Superior temporal gyrus (tissue), 1 donor: ENCODE data around the gene SLC2A2.
"Not testable (repeated sequence)": the region's sequence is repeated elsewhere in the genome, so short reads cannot be mapped to it uniquely, and the experiment has no call there.

Experiments used
- DNase-seq: peaks from one replicate; pipeline ENCODE4 v3.0.0-alpha.2; 2016; ENCODE audit errors: extremely low spot score

The SLC2A2 gene

GRCh38 chr3:170988378-170988777, 38.1 kb downstream of the SLC2A2 start:
- no peak for DNase-seq

GRCh38 chr3:170985304-170985703, 41.2 kb downstream of the SLC2A2 start:
- DNase-seq, result no peak

- no peak for DNase-seq
Measured at GRCh38 chr3:170982733-170983132, 43.8 kb downstream of the SLC2A2 start.

- DNase-seq, result no peak
Measured at GRCh38 chr3:170980399-170980798, 46.1 kb downstream of the SLC2A2 start.

GRCh38 chr3:170977949-170978745, 48.4 kb downstream of the SLC2A2 start:
- no peak for DNase-seq

- no peak for DNase-seq
Measured at GRCh38 chr3:170976190-170976519, 50.4 kb downstream of the SLC2A2 start.

GRCh38 chr3:170975283-170976189, 51.0 kb downstream of the SLC2A2 start:
- no peak for DNase-seq

GRCh38 chr3:170974872-170975271, 51.6 kb downstream of the SLC2A2 start:
- DNase-seq, result no peak

- not testable (repeated sequence) for DNase-seq
Measured at GRCh38 chr3:170972917-170973316, 53.6 kb downstream of the SLC2A2 start.

- no peak for DNase-seq
Measured at GRCh38 chr3:170967126-170967525, 59.4 kb downstream of the SLC2A2 start.

GRCh38 chr3:170966495-170966894, 60.0 kb downstream of the SLC2A2 start:
- DNase-seq, result no peak

- DNase-seq, result no peak
Measured at GRCh38 chr3:170962411-170962810, 64.1 kb downstream of the SLC2A2 start.

GRCh38 chr3:170961616-170962400, 64.7 kb downstream of the SLC2A2 start:
- DNase-seq, result peak; percentile 92

GRCh38 chr3:170959457-170959856, 67.1 kb downstream of the SLC2A2 start:
- no peak for DNase-seq

GRCh38 chr3:170956647-170957046, 69.9 kb downstream of the SLC2A2 start:
- no peak for DNase-seq

- DNase-seq, result peak; percentile 77
Measured at GRCh38 chr3:170953736-170954135, 72.8 kb downstream of the SLC2A2 start.

GRCh38 chr3:170953229-170953628, 73.3 kb downstream of the SLC2A2 start:
- DNase-seq, result peak; percentile 15

GRCh38 chr3:170949211-170949610, 77.3 kb downstream of the SLC2A2 start:
- no peak for DNase-seq

- DNase-seq, result no peak
Measured at GRCh38 chr3:170947018-170947769, 79.3 kb downstream of the SLC2A2 start.
